Endothelial cell of umbilical vein (primary cell): ENCODE data around the gene KCNK2. TPM values are rescaled to one million over a fixed set of nuclear protein-coding genes. Genes with fewer than 3 reads are reported as not detected.

ENCODE experiments used
- BruUV-seq: library from RNA; stranded (reverse); fragments of 400-500 nt; replicated peaks from 2 replicates; lab custom pipeline; 2021; lab: Mats Ljungman, UMichigan
- CTCF ChIA-PET: fragments of 300-600, 350-600 bp; sonication (Branson Sonifier 250); formaldehyde crosslinking; loops from one replicate; lab custom pipeline; 2021; ENCODE audit warnings: antibody characterized with exemption, inconsistent platforms; lab: Charles Lee
- POLR2A ChIA-PET: fragments of 300-600, 350-600 bp; sonication (Branson Sonifier 250); formaldehyde crosslinking; loops from one replicate; lab custom pipeline; 2021; ENCODE audit warnings: antibody characterized with exemption, inconsistent platforms; lab: Charles Lee
- DNase-seq: peaks from one replicate; pipeline ENCODE4 v3.0.0-alpha.2; 2011; ENCODE audit warnings: low read depth, low spot score
- FAIRE-seq: peaks from 2 replicates; lab custom pipeline; 2011; peaks lifted over from hg19 to GRCh38; lab: Jason Lieb, UNC
- H2AFZ ChIP-seq: 2 replicates; pipeline ENCODE4 v1.6.0; 2012; ENCODE audit warnings: low read depth, low read length, control low read depth, inconsistent platforms
- H3K27ac ChIP-seq: 2 replicates; pipeline ENCODE4 v1.5.1; 2011; ENCODE audit warnings: low read depth, mild to moderate bottlenecking, control low read depth, low read length, moderate library complexity; ENCODE audit not compliant: insufficient read depth
- H3K27me3 ChIP-seq, 2 experiments: 2 replicates each; pipeline versions ENCODE4 v1.6.0 to v1.6.1; 2011; ENCODE audit warnings: low read length in 2 of 2, mixed read lengths in 1 of 2; ENCODE audit not compliant: control insufficient read depth in 2 of 2, insufficient read depth in 2 of 2
- H3K36me3 ChIP-seq, 2 experiments: 2 replicates in 1 of 2; 3 replicates in 1 of 2; pipeline ENCODE4 v1.5.1; 2011; ENCODE audit warnings: low read length in 2 of 2, mild to moderate bottlenecking in 1 of 2, moderate library complexity in 1 of 2; ENCODE audit not compliant: control insufficient read depth in 2 of 2, insufficient read depth in 2 of 2; ENCODE audit errors: extremely low read depth in 1 of 2
- H3K4me1 ChIP-seq: 3 replicates; pipeline ENCODE4 v1.5.1; 2011; ENCODE audit warnings: mild to moderate bottlenecking, low read length; ENCODE audit not compliant: control insufficient read depth, insufficient read depth; ENCODE audit errors: extremely low read depth
- H3K4me2 ChIP-seq: 2 replicates; pipeline ENCODE4 v1.6.1; 2011; ENCODE audit warnings: low read length, control low read depth, mixed read lengths; ENCODE audit not compliant: insufficient read depth
- H3K4me3 ChIP-seq, 3 experiments: fragments of 200-600 bp in 1 of 3; sonication (generic), shearing (Covaris generic) in 1 of 3; replicated peaks in 1 of 3; 2 replicates each; pipeline ENCODE4 v1.5.1; 2011 to 2016; ENCODE audit warnings: control low read depth in 3 of 3, low read length in 3 of 3, mild to moderate bottlenecking in 2 of 3, inconsistent platforms in 1 of 3, low read depth in 1 of 3, moderate library complexity in 1 of 3; ENCODE audit not compliant: insufficient read depth in 1 of 3
- H3K79me2 ChIP-seq: 2 replicates; pipeline ENCODE4 v1.6.0; 2012; ENCODE audit warnings: low read length, inconsistent platforms; ENCODE audit not compliant: control insufficient read depth, insufficient read depth
- H3K9ac ChIP-seq: replicated peaks from 2 replicates; pipeline ENCODE3; 2011; ENCODE audit warnings: low read length, control low read depth; ENCODE audit not compliant: insufficient read depth; ENCODE audit errors: extremely low read depth
- H3K9me1 ChIP-seq: replicated peaks from 3 replicates; pipeline ENCODE4 v1.6.0; 2011; ENCODE audit warnings: mild to moderate bottlenecking, low read length; ENCODE audit not compliant: control insufficient read depth, insufficient read depth; ENCODE audit errors: extremely low read depth
- H3K9me3 ChIP-seq: replicated peaks from 2 replicates; pipeline ENCODE4 v1.5.1; 2012; ENCODE audit warnings: low read length, inconsistent platforms; ENCODE audit not compliant: control insufficient read depth, insufficient read depth
- H4K20me1 ChIP-seq: replicated peaks from 2 replicates; pipeline ENCODE3; 2011; ENCODE audit warnings: mild to moderate bottlenecking, low read length; ENCODE audit not compliant: control insufficient read depth, insufficient read depth; ENCODE audit errors: extremely low read depth
- EZH2 ChIP-seq: IDR thresholded peaks from 2 replicates; pipeline ENCODE4 v1.6.1; 2012; ENCODE audit warnings: borderline replicate concordance, low read depth, mild to moderate bottlenecking, moderate library complexity, low read length, inconsistent platforms; ENCODE audit not compliant: severe bottlenecking
- FOS ChIP-seq: IDR thresholded peaks from 2 replicates; pipeline ENCODE4 v1.6.1; 2011; ENCODE audit warnings: mild to moderate bottlenecking, low read length, moderate library complexity, borderline replicate concordance; ENCODE audit not compliant: insufficient read depth
- GATA2 ChIP-seq: IDR thresholded peaks from 2 replicates; pipeline ENCODE4 v1.7.0; 2011; ENCODE audit warnings: low read depth, mild to moderate bottlenecking, moderate library complexity, mixed read lengths, low read length; ENCODE audit not compliant: insufficient read length, insufficient read depth
- JUN ChIP-seq: IDR thresholded peaks from 2 replicates; pipeline ENCODE4 v1.6.1; 2011; ENCODE audit warnings: borderline replicate concordance, low read depth; ENCODE audit not compliant: insufficient read length, insufficient read depth
- MYC ChIP-seq: IDR thresholded peaks from one replicate; pipeline ENCODE4 v1.6.1; 2011; ENCODE audit warnings: mild to moderate bottlenecking, low read depth, low read length
- POLR2A ChIP-seq: IDR thresholded peaks from 2 replicates; pipeline ENCODE4 v1.6.1; 2012; ENCODE audit warnings: low read depth, mild to moderate bottlenecking, control low read depth, low read length
- POLR2AphosphoS5 ChIP-seq: IDR thresholded peaks from 2 replicates; pipeline ENCODE4 v1.6.1; 2012; ENCODE audit warnings: low read depth, mild to moderate bottlenecking, control low read depth, low read length, moderate library complexity; ENCODE audit not compliant: insufficient read depth
- dilution Hi-C: fragments of 300-500 bp; cut with MboI; formaldehyde crosslinking; loops from one replicate; pipeline ENCODE4 v1.15.0; 2019; ENCODE audit warnings: low sequenced_read_pairs; ENCODE audit not compliant: extremely low pct_ligation_motif_present
- intact Hi-C: fragments of 100-400 bp; cut with micrococcal nuclease; formaldehyde crosslinking; loops from one replicate; pipeline ENCODE4 v1.10.0; 2022
- polyA plus RNA-seq, 4 experiments: library from polyadenylated mRNA; depleted of rRNA in 3 of 4; stranded (reverse) in 3 of 4; unstranded in 1 of 4; fragments of >200 nt; gene quantifications; 2 replicates each; pipeline versions ENCODE4 v1.2.1 to v1.2.3, GENCODE V29; 2011 to 2012; ENCODE audit warnings: missing spikeins in 1 of 4
- total RNA-seq: library from RNA; stranded (reverse); gene quantifications from 2 replicates; pipeline ENCODE4 v1.2.3, GENCODE V29; 2021
- TF ChIP-seq, protein P1 (sequence below), 2 donors: IDR thresholded peaks; 1 replicate in 1 of 2; 2 replicates in 1 of 2; pipeline ENCODE4 v1.5.1; 2011; ENCODE audit warnings: low read length in 2 of 2, mild to moderate bottlenecking in 2 of 2, moderate library complexity in 2 of 2, control low read depth in 1 of 2, inconsistent platforms in 1 of 2, low read depth in 1 of 2; ENCODE audit not compliant: insufficient read depth in 1 of 2; ENCODE audit errors: extremely low read depth in 1 of 2
- TF ChIP-seq, protein P2 (sequence below): IDR thresholded peaks from 2 replicates; pipeline ENCODE4 v1.6.1; 2011; ENCODE audit not compliant: insufficient read depth, insufficient read length

KCNK2 gene
- total and polyA plus RNA-seq, 2 donors (not counting 3 experiments of a cell fraction or from before 2014, with no cell fraction given) = 0.08 to 0.46 TPM

DNA sequence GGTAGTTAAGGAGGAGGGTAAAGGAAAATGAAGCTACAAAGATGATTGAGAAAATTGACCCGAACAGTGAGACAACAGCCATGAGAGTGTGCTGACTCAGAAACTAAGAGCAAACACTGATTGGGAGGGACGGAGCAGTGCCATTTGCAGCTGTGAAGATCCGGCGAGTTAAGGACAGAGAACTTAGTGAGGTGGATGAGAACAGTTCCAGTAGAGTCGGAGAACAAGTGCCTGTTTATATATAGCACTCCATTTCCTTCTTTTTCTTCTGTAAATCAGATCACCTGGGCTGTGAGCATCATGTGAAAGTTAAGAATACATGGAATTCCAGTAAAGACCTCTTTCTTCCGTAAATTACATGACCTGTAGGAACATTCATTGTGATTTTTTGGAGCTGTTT lies 145.7 kb downstream of the KCNK2 start:
- dilution Hi-C loops = no loop called here
- no peaks in the 10 kb centered on the region for H3K9me3 ChIP-seq
- no peak overlapping the region for H3K4me2 ChIP-seq
- H4K20me1 ChIP-seq = no peaks in the 10 kb centered on the region
- no peaks in the 10 kb centered on the region for H3K27me3 ChIP-seq
- H3K79me2 ChIP-seq = no peaks in the 10 kb centered on the region
- POLR2A ChIA-PET = no interaction called here
- BruUV-seq = no TSS peak
- no peaks in the 10 kb centered on the region for H3K36me3 ChIP-seq
- no peak overlapping the region for H3K9ac ChIP-seq
- intact Hi-C loops = no loop called here
- no peak overlapping the region for H3K27ac ChIP-seq
- no peak for FAIRE-seq
- H3K9me1 ChIP-seq = no peaks in the 10 kb centered on the region
- no peaks in the 10 kb centered on the region for H3K4me1 ChIP-seq
- DNase-seq = no peak
- no peak for TF ChIP-seq GATA2
- TF ChIP-seq POLR2AphosphoS5 = no peak
- TF ChIP-seq FOS = no peak
- TF ChIP-seq MYC = no peak
- no peak overlapping the region for H3K4me3 ChIP-seq
- H2AFZ ChIP-seq = no peak overlapping the region
- CTCF ChIA-PET = no interaction called here

DNA sequence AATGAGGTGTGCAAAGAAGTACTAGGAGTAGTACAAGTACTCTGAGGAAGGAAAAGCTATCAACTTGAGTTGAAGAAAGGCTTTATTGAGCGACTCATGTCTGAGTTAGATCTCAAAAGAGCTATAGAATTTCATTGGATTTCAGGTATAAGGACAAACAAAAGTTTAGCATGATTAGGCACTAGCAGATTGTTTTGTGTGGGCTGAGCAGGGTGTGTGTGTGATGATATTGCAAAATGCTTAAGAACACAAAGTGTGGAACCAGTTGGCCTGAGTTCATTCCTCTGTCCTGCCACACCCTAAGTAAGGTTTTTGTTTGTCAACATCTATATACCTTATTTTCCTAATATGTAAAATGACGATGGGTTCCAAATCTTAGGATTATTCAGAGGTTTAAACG lies 158.9 kb downstream of the KCNK2 start:
- H3K9me3 ChIP-seq = no peaks in the 10 kb centered on the region
- no peak overlapping the region for H3K9ac ChIP-seq
- no peak overlapping the region for H3K27ac ChIP-seq
- no peaks in the 10 kb centered on the region for H3K4me1 ChIP-seq
- intact Hi-C loops = no loop called here
- H3K79me2 ChIP-seq = no peaks in the 10 kb centered on the region
- H3K9me1 ChIP-seq = no peaks in the 10 kb centered on the region
- POLR2A ChIA-PET = no interaction called here
- H3K36me3 ChIP-seq = no peaks in the 10 kb centered on the region
- no peak overlapping the region for H3K4me2 ChIP-seq
- DNase-seq (no peak), FAIRE-seq (no peak)
- H2AFZ ChIP-seq = no peak overlapping the region
- H3K4me3 ChIP-seq = no peak overlapping the region
- CTCF ChIA-PET = no interaction called here
- no TSS peak for BruUV-seq
- TF ChIP-seq, protein P1, sequence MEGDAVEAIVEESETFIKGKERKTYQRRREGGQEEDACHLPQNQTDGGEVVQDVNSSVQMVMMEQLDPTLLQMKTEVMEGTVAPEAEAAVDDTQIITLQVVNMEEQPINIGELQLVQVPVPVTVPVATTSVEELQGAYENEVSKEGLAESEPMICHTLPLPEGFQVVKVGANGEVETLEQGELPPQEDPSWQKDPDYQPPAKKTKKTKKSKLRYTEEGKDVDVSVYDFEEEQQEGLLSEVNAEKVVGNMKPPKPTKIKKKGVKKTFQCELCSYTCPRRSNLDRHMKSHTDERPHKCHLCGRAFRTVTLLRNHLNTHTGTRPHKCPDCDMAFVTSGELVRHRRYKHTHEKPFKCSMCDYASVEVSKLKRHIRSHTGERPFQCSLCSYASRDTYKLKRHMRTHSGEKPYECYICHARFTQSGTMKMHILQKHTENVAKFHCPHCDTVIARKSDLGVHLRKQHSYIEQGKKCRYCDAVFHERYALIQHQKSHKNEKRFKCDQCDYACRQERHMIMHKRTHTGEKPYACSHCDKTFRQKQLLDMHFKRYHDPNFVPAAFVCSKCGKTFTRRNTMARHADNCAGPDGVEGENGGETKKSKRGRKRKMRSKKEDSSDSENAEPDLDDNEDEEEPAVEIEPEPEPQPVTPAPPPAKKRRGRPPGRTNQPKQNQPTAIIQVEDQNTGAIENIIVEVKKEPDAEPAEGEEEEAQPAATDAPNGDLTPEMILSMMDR (IDR thresholded peaks at IDR 0.05; ENCODE audit: extremely low read depth in 1 of 2, insufficient read depth in 1 of 2, low read depth in 1 of 2, low read length in 2 of 2) = no peak
- TF ChIP-seq MYC (no peak), EZH2 (no peak), POLR2A (no peak), POLR2AphosphoS5 (no peak), GATA2 (no peak), JUN (no peak), FOS (no peak)
- TF ChIP-seq, protein P2, sequence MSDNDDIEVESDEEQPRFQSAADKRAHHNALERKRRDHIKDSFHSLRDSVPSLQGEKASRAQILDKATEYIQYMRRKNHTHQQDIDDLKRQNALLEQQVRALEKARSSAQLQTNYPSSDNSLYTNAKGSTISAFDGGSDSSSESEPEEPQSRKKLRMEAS = no peak
- dilution Hi-C loops = no loop called here
- no peaks in the 10 kb centered on the region for H4K20me1 ChIP-seq
- H3K27me3 ChIP-seq = no peaks in the 10 kb centered on the region
